Progenitor cell of endocrine pancreas (in vitro differentiated cells): Measurements from ENCODE around the gene CCL22. TPM values are rescaled to one million over a fixed set of nuclear protein-coding genes. Genes with fewer than 3 reads are reported as not detected.

Source experiments
- DNase-seq: peaks from one replicate; pipeline ENCODE4 v3.0.0; 2021; ENCODE audit warnings: low spot score; ENCODE audit not compliant: unreplicated experiment
- H3K27ac Mint-ChIP-seq: 2 replicates; pipeline ENCODE4 v1.8.0; 2021; ENCODE audit warnings: mild to moderate bottlenecking, moderate library complexity, mixed read lengths
- H3K27me3 Mint-ChIP-seq: 2 replicates; pipeline ENCODE4 v1.8.0; 2021; ENCODE audit warnings: mixed read lengths
- H3K36me3 Mint-ChIP-seq: 2 replicates; pipeline ENCODE4 v1.8.0; 2022; ENCODE audit warnings: mixed read lengths; ENCODE audit not compliant: insufficient read depth
- H3K4me1 Mint-ChIP-seq: 2 replicates; pipeline ENCODE4 v1.8.0; 2021; ENCODE audit warnings: low read depth, mixed read lengths
- H3K4me3 Mint-ChIP-seq: 2 replicates; pipeline ENCODE4 v1.8.0; 2021; ENCODE audit warnings: low read depth, mild to moderate bottlenecking, moderate library complexity, mixed read lengths
- H3K9me3 Mint-ChIP-seq: 2 replicates; pipeline ENCODE4 v1.8.0; 2021; ENCODE audit warnings: low read depth, mixed read lengths
- CTCF ChIP-seq: fragments of 200-600 bp; sonication (generic); IDR thresholded peaks from one replicate; pipeline ENCODE4 v1.5.0; 2021; ENCODE audit warnings: antibody characterized with exemption, mild to moderate bottlenecking; ENCODE audit not compliant: unreplicated experiment
- total RNA-seq: library from RNA; stranded (reverse); gene quantifications from 2 replicates; pipeline ENCODE4 v1.2.1, GENCODE V29; 2021

CCL22 gene
- total RNA-seq, 1 donor from 2014 or later = not detected

- no peak overlapping the region for H3K27ac Mint-ChIP-seq
These were observed 42.1 kb upstream of the CCL22 start for GRCh38 chr16:57316390-57317017.

GRCh38 chr16:57318240-57318970 lies 40.2 kb upstream of the CCL22 start:
- Mint-ChIP-seq H3K27ac (no peak overlapping the region), H3K4me1 (no peaks in the 10 kb centered on the region)

More at GRCh38 chr16:57316390-57317017, 42.1 kb upstream of the CCL22 start:
- Mint-ChIP-seq H3K36me3 (no peaks in the 10 kb centered on the region), H3K4me1 (no peaks in the 10 kb centered on the region), H3K27me3 (peaks cover 12% of the 10 kb centered on the region), H3K9me3 (no peaks in the 10 kb centered on the region), H3K4me3 (no peak overlapping the region)
- DNase-seq = no peak
- TF ChIP-seq CTCF = no peak

GRCh38 chr16:57319646-57320045 lies 38.9 kb upstream of the CCL22 start:
- no peak overlapping the region for H3K4me3 Mint-ChIP-seq
- TF ChIP-seq CTCF = no peak
- no peaks in the 10 kb centered on the region for H3K36me3 Mint-ChIP-seq
- no peak overlapping the region for H3K27ac Mint-ChIP-seq
- no peak for DNase-seq
- no peaks in the 10 kb centered on the region for H3K27me3 Mint-ChIP-seq
- no peaks in the 10 kb centered on the region for H3K9me3 Mint-ChIP-seq
- H3K4me1 Mint-ChIP-seq = no peaks in the 10 kb centered on the region

More at GRCh38 chr16:57318240-57318970, 40.2 kb upstream of the CCL22 start:
- DNase-seq = no peak
- H3K27me3 Mint-ChIP-seq = peaks cover 3% of the 10 kb centered on the region
- H3K36me3 Mint-ChIP-seq = no peaks in the 10 kb centered on the region
- H3K9me3 Mint-ChIP-seq = no peaks in the 10 kb centered on the region
- H3K4me3 Mint-ChIP-seq = no peak overlapping the region
- TF ChIP-seq CTCF = no peak

- Mint-ChIP-seq H3K9me3 (peaks cover 3% of the 10 kb centered on the region), H3K27ac (no peak overlapping the region)
- TF ChIP-seq CTCF = no peak
These were observed 33.8 kb upstream of the CCL22 start for GRCh38 chr16:57324749-57325148.

GRCh38 chr16:57325458-57325857 lies 33.1 kb upstream of the CCL22 start:
- no peak overlapping the region for H3K27ac Mint-ChIP-seq
- no peak for DNase-seq
- TF ChIP-seq CTCF = no peak
- peaks cover 3% of the 10 kb centered on the region for H3K9me3 Mint-ChIP-seq
- no peaks in the 10 kb centered on the region for H3K36me3 Mint-ChIP-seq
- no peak overlapping the region for H3K4me3 Mint-ChIP-seq
- H3K27me3 Mint-ChIP-seq = no peaks in the 10 kb centered on the region
- H3K4me1 Mint-ChIP-seq = no peaks in the 10 kb centered on the region

More at GRCh38 chr16:57324749-57325148, 33.8 kb upstream of the CCL22 start:
- DNase-seq = no peak
- Mint-ChIP-seq H3K36me3 (no peaks in the 10 kb centered on the region), H3K27me3 (no peaks in the 10 kb centered on the region), H3K4me3 (no peak overlapping the region), H3K4me1 (no peaks in the 10 kb centered on the region)
